ENCODE results near the gene PAAF1.
"Not testable (repeated sequence)": the region's sequence is repeated elsewhere in the genome, so short reads cannot be mapped to it uniquely, and the experiment has no call there.

PAAF1 gene

DNA sequence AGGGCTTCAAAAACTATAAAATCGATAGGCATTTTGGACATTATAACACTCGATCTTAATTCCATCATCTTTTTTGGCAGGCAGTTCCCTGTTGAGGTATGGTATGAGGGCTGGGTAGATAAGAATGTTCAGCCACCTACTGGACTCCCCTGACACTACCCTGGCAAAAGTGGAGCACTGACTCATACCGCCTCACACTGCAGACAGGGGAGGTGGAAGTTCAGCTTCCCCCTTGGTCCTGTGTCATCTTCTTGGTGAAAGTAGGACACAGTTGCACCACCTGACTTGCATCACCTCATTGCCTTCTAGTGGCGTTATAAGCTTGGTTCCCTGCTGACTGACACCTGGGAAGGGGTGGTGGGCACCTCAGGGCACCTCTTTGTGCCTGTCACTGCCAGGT is 30.4 kb downstream of the PAAF1 start:
- DNase-seq = peak; percentile 54 to 74
- TF ChIP-seq POLR2A (IDR thresholded peaks at IDR 0.05; ENCODE audit: low read length) = no peak
- no peak for TF ChIP-seq GATA1 (IDR thresholded peaks at IDR 0.05; ENCODE audit: low read depth, low read length)

DNA sequence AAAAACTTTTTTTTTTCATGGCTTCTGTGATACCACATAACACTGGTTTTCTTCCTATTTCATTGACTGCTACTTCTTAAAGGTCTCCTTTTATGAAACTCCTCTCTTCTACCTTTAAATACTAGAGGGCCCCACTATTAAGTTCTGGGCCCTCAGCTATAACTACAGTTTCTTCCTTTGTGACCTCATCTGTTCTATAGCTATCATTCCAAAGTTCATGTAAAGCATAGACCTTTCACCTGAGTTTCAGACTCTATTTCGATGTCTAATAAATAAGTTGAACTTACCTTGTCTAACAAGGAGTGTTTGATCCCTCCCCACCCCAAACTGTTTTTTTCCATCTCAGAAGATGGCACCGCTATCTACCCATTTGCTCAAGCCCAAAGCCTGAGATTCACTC is 35.2 kb downstream of the PAAF1 start:
- TF ChIP-seq POLR2A (IDR thresholded peaks at IDR 0.05; ENCODE audit: low read length) (no peak), GATA1 (IDR thresholded peaks at IDR 0.05; ENCODE audit: low read depth, low read length) (no peak)
- no peak for DNase-seq

DNA sequence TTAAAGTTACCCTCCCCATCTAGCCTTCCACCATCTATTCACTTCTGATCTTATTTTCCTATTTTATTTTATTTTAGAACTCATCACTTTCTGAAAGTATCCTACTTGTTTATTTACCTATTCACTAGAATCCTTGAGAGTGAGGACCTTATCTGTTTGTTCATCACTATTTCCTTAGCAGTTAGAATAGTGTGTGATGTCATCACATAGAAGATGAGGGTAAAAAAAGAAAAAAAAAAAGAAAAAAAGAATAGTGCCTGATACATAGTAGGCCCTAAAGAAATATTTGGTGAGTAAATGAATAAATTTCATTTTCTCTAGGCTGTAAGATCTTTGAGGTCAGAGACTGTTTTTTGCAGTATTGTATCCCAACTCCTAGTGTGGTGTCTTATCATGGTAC is 36.7 kb downstream of the PAAF1 start:
- DNase-seq = no peak
- TF ChIP-seq GATA1 (IDR thresholded peaks at IDR 0.05; ENCODE audit: low read depth, low read length) (no peak), POLR2A (IDR thresholded peaks at IDR 0.05; ENCODE audit: low read length) (no peak)

DNA sequence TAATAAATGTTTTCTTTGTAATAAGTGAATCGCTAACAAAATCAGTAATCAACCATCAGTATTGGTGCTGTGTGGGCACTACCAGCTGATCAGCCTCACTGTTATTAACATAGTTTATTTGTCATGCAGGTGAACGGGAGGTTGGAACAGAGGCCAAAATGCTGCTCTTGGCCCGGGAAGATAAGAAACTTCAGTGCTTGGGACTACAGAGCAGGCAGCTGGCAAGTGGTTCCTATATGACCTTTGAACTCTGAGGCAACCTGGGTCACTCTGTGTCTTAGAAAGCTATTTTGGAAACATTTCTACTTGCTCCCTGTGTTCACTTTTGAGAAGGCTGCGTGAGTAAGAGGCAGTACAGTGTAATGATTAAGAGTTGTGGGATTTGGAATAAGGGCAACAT is 37.5 kb downstream of the PAAF1 start:
- no peak for TF ChIP-seq POLR2A (IDR thresholded peaks at IDR 0.05; ENCODE audit: low read length)
- no peak for TF ChIP-seq GATA1 (IDR thresholded peaks at IDR 0.05; ENCODE audit: low read depth, low read length)
- peak; percentile 7 to 16 for DNase-seq

DNA sequence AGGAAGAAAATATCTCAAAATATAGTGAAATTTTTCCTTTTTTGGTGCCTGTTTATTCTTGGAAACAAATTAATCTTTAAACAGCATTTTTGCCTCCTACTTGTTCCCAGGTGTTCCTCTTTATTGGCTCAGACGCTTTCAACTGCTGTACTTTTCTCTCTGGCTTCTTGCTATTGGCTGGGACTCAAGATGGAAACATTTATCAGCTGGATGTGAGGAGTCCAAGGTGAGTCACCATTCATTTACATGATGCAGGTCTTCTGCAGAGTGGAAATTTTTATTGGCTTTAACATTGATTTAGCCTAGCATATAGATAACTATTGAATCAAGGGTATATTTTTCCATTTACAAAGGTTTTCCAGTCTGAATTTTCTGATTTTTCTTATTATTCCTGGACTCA is 39.6 kb downstream of the PAAF1 start:
- TF ChIP-seq POLR2A (IDR thresholded peaks at IDR 0.05; ENCODE audit: low read length) (no peak), GATA1 (IDR thresholded peaks at IDR 0.05; ENCODE audit: low read depth, low read length) (no peak)
- peak in 1 of 2 experiments; percentile 8 for DNase-seq

DNA sequence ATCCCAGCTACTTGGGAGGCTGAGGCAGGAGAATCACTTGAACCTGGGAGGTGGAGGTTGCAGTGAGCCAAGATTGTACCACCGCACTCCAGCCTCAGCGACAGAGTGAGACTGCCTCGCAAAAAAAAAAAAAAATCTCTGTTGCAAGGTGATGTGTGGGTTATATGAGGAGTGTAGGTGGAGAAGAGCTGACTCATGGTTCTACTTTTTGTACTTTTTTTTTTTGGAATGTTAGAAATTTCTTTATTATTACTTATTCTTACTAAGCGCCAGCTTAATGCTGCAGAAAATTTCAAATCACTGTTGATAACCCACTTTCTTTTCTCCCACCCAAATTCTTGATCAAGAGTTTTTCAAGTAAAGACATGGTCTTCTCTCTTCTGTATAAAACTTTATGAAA is 44.4 kb downstream of the PAAF1 start:
- no peak for DNase-seq
- TF ChIP-seq POLR2A (IDR thresholded peaks at IDR 0.05; ENCODE audit: low read length) (no peak), GATA1 (IDR thresholded peaks at IDR 0.05; ENCODE audit: low read depth, low read length) (no peak)

DNA sequence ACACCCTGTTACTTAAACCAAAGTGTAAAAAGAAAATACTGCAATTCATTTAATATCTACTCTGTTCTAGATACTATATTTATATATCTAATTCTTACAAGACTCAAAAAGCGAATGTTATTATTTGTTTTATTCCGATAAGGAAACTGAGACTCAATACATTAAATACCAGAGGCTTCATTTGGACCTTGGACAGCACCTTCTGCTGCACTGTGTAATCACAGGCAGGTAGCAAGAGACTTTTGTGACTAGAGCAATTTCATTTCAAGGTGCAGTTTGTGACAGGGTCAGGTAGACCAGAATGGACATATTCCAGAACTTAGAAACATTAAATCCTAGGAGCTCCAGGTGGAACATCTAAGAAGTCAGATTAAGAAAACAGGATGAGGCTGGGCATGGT is 52.6 kb downstream of the PAAF1 start:
- no peak for DNase-seq
- TF ChIP-seq POLR2A (IDR thresholded peaks at IDR 0.05; ENCODE audit: low read length) (no peak), GATA1 (IDR thresholded peaks at IDR 0.05; ENCODE audit: low read depth, low read length) (no peak)

DNA sequence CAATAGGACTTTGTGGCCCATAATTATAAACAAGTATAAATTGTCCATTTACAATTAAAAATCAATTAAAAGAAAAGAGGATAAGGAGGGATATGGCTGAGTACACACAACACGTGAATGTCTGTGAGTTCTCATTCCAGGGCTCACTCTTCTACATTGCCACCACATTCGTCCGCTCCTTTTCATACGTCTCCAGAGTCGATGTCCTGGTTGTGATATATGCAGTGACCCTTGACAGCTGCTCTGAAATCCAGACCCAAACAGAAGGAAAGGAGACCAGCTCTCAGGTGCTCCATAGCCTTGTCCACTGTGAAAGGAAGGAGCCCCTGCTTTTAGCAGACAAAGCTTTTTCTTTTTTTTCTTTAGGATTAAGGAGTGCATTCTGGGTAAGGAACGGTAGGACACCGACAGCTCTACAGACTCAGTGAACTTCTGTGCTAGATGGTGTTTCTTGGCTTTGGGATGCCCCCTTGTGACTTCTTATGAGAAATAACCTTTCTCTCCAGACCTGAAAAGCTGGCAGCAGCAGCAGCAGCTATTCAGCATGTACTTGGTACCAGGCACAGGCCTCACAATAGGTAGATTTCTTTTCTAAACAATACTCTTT is 54.3 kb downstream of the PAAF1 start:
- TF ChIP-seq POLR2A (IDR thresholded peaks at IDR 0.05; ENCODE audit: low read length) (no peak), GATA1 (IDR thresholded peaks at IDR 0.05; ENCODE audit: low read depth, low read length) (no peak)
- DNase-seq = peak; percentile 73 to 75

DNA sequence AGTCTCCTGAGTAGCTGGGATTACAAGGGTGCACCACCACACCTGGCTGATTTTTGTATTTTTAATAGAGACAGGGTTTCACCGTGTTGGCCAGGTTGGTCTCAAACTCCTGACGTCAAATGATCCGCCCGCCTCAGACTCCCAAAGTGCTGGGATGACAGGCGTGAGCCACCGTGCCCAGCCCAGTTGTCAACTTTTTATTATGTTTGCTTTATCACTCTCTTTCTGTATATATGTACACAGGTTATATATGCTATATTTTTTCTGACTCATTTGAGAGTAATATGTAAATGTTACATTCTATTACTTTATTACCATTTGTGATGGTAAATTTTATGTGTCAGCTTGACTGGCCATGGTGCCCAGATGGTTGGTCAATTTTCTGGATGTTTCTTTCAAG is 55.2 kb downstream of the PAAF1 start:
- TF ChIP-seq POLR2A (IDR thresholded peaks at IDR 0.05; ENCODE audit: low read length) (no peak), GATA1 (IDR thresholded peaks at IDR 0.05; ENCODE audit: low read depth, low read length) (no peak)
- no peak for DNase-seq

DNA sequence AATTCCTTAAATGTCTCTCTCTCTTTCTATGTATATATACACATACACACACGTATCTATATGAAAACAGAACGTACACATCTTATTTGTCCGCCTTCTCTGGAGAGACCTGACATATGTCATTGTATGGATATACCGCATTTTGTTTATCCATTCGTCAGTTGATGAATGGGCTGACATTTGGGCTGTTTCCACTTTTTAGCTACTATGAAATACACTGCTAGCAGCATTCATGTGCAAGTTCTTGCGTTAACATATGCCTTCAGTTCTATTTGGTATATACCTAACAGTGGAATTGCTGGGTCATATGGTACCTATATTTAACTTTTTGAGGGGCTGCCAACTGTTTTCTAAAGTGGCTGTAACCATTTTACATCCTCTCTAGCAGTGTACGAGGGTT is 56.0 kb downstream of the PAAF1 start:
- TF ChIP-seq POLR2A (IDR thresholded peaks at IDR 0.05; ENCODE audit: low read length) (no peak), GATA1 (IDR thresholded peaks at IDR 0.05; ENCODE audit: low read depth, low read length) (no peak)
- DNase-seq = no peak

DNA sequence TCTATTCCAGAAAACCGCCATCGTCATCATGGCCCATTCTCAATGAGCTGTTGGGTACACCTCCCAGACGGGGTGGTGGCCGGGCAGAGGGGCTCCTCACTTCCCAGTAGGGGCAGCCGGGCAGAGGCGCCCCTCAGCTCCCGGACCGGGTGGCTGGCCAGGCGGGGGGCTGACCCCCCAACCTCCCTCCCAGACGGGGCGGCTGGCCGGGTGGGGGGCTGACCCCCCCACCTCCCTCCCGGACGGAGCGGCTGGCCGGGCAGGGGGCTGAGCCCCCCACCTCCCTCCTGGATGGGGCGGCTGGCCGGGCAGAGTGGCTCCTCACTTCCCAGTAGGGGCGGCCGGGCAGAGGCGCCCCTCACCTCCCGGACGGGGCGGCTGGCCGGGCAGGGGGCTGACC is 59.2 kb downstream of the PAAF1 start:
- not testable (repeated sequence) for DNase-seq

DNA sequence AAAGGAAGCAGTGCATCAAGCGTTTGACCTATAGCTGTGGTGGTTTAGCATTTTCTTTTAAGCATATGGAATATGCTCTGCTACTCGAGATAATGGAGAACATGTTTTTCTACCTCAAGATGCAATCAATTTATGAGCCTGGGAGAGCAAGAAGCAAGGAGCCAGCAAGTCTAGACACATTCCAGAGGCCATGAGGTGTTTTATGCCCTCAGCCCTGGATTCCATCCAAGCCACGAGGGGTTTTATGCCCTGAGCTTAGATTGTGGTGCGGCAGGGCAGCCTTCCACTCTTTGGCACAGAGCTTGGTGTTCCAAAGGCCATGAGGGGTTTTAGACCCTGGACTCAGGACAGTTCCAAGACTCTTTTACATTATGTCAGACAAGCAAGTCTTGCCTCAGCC is 62.3 kb downstream of the PAAF1 start:
- no peak for DNase-seq
- TF ChIP-seq GATA1 (IDR thresholded peaks at IDR 0.05; ENCODE audit: low read depth, low read length) (no peak), POLR2A (IDR thresholded peaks at IDR 0.05; ENCODE audit: low read length) (no peak)

DNA sequence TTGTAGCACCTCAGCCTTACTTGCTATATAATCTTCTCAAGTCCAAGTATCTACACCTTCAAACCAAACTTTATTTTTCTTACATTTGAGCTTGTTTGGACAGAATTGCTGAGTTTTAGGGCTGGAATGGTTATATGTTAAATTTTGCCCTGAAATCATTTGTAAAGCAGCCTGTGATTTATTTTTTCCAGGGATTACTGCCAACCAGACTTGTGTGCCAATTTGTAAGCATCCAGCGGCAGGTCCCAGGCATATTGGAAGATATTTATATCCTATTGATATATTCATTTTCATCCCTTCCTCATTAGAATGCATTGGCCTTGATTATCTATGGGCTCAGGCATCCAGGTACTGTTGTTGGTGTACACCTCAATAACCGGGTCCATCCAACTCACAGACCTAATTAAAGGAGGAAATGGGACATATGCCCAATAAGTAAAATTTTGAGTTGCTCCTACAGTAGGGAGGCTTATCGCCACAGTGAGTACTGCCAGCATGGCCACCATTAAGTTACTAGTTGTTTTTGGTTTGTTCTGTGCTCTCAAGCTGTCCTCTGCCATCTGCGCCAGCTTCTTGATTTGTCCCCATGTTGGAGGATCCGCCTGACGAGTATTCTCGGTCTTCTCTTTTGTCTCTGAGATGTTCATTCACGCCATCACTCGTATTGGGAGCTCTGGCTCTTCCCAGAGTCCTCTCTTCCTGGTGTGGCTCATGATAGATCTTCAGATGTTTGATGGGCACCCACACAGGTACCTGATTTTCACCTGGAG is 64.2 kb downstream of the PAAF1 start:
- DNase-seq = no peak
- TF ChIP-seq POLR2A (IDR thresholded peaks at IDR 0.05; ENCODE audit: low read length) = no peak
- TF ChIP-seq GATA1 (IDR thresholded peaks at IDR 0.05; ENCODE audit: low read depth, low read length) = no peak

DNA sequence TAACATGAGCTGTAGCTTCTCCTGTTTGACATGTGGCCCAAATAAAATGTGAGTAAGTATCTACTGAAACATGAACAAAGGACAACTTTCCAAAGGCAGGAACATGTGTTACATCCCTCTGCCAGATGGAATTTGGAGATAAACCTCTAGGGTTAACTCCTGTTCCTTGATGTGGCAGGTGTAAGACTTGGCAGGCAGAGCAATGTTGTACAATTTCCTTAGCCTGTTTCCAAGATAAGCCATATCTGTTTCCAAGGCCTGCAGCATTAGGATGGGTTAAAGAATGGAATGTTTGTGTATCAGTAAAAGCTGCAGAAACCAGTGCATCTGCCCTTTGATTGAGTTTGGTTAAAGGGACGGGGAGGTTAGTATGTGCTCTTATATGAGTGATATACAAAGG is 65.2 kb downstream of the PAAF1 start:
- DNase-seq = no peak
- TF ChIP-seq GATA1 (IDR thresholded peaks at IDR 0.05; ENCODE audit: low read depth, low read length) (no peak), POLR2A (IDR thresholded peaks at IDR 0.05; ENCODE audit: low read length) (no peak)

DNA sequence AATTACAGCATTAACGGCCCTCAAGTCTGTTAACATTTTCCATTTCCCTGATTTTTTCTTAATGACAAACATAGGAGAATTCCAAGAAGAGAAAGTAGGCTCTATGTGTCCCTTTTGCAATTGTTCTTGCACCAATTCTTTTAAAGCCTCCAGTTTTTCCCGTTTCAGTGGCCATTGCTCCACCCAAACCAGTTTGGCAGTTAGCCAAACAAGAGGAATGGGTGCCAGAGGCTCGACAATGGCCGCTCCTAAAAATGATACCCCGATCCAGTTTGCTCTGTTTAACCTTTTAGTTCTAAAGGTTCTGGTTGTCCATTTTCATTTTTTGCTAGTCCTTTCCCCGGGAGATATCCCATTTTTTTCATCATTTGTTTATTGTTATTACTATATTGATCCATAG is 67.3 kb downstream of the PAAF1 start:
- no peak for DNase-seq
- no peak for TF ChIP-seq GATA1 (IDR thresholded peaks at IDR 0.05; ENCODE audit: low read depth, low read length)
- TF ChIP-seq POLR2A (IDR thresholded peaks at IDR 0.05; ENCODE audit: low read length) = no peak
